Epidermal melanocyte (primary cell): ENCODE data around the gene BTNL2.
"Not testable (repeated sequence)": the region's sequence is repeated elsewhere in the genome, so short reads cannot be mapped to it uniquely, and the experiment has no call there.

ENCODE experiments used
- DNase-seq: peaks from one replicate; pipeline ENCODE4 v3.0.0; 2011; ENCODE audit warnings: low spot score; ENCODE audit not compliant: insufficient read length

Gene BTNL2

DNA sequence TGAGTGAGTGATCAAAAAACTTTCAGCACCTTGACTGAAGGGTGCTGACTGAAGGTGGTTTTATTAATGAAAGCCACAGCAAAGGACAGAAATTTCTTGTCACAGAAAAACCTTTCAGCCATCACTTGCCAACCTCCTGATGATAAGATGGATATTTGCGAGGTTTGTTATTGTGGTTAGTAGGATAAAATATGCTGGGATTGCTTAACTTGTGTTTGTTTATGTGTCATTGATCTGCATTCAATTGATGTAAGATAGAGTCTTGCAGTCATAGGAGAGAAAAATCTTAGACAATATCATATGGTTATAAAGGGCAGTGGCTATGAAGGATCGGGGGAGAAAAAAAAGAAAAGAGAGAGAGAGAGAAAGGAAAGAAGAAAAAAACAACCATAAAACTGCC lies 36.5 kb downstream of the BTNL2 start:
- no peak for DNase-seq

DNA sequence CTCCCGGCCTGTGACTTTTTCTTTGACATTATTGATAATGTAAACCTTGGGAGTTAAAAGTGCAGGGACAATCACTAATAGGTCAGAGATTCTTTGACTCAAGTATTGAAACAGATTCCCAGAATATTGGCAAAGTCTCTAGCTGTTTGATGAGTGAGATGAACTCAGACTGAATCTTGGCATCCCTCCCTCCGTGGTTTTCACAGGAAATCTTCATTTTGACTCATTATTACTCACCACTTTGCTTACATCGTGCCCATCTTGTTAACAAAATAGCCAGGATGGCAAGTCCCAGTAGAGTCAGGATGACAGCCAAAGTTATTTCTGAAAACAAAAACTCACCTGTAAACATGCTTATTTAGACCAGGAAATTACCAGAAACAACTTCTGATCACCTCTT lies 37.3 kb downstream of the BTNL2 start:
- no peak for DNase-seq

DNA sequence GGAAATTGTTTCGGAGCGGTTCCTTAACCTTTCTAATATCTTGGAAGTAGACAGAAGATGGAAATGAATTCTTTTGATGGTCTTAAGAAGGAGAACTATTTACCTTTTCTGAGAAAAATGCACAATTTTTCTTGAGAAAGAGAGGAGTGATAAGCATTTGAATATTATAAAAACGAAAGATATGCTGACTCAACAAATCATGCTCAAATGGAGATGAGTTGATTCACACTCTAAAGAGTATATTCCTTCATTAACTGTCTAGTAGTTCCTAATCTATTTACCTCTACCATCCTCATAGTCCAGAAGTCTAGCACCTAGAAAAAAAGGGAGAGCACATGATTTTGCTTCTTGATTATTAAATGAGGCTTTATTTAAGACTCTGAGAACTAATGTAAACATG lies 39.3 kb downstream of the BTNL2 start:
- DNase-seq: no peak

DNA sequence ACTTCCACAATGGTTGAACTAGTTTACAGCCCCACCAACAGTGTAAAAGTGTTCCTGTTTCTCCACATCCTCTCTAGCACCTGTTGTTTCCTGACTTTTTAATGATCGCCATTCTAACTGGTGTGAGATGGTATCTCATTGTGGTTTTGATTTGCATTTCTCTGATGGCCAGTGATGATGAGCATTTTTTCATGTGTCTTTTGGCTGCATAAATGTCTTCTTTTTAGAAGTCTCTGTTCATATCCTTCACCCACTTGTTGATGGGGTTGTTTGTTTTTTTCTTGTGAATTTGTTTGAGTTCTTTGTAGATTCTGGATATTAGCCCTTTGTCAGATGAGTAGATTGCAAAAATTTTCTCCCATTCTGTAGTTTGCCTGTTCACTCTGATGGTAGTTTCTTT lies 47.8 kb downstream of the BTNL2 start:
- not testable (repeated sequence) for DNase-seq

DNA sequence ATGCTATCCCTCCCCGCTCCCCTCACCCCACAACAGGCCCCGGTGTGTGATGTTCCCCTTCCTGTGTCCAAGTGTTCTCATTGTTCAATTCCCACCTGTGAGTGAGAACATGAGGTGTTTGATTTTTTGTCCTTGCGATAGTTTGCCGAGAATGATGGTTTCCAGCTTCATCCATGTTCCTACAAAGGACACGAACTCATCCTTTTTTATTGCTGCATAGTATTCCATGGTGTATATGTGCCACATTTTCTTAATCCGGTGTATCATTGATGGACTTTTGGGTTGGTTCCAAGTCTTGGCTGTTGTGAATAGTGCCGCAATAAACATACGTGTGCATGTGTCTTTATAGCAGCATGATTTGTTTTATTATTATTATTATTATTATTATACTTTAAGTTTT lies 48.4 kb downstream of the BTNL2 start:
- not testable (repeated sequence) for DNase-seq

DNA sequence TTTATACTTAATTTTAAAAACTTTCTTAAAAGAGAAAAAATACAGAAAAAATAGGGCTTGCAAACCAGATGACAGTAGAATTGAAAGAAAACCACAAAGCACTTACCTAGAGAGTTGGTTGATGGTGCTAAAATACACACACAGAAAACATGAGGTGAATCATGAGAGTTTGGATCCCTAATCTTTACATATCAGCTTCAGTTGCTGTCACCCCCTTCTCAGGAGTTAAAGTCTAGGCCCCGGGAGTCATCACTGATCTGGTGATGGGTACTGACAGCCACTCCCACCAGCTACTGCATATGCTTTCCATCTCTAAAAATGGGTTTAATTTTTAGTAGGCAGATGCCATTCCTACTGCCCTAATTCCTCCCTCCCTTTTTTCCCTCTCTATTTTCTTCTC lies 52.0 kb downstream of the BTNL2 start:
- no peak for DNase-seq

DNA sequence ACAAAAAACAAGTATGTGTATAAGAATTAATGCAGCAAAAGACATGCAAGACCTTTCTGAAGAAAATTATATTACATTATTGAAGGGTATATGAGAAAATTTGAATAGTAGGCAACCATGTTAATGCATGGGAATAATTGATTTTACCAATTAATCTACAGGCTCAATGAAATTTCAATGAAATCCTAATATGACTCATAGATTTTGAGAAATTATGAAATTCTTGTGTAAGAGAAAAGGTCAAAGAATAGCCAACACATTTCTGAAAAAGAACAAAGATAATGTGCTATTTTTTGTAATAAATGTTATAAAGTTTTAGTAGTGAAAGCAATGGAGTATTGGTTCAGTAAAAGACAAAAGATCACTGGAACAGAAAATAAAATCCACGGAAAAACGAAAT lies 53.6 kb downstream of the BTNL2 start:
- no peak for DNase-seq
